GM19193 (cell line): ENCODE results near the gene OSBP2.
A peak's percentile ranks its signal among the peaks of the same experiment; 100 is the strongest.

Source experiments
- POLR2A ChIP-seq: IDR thresholded peaks from 4 replicates; pipeline ENCODE4 v1.6.1; 2011; ENCODE audit not compliant: insufficient read depth, insufficient read length; ENCODE audit errors: extremely low read depth

Gene OSBP2

DNA sequence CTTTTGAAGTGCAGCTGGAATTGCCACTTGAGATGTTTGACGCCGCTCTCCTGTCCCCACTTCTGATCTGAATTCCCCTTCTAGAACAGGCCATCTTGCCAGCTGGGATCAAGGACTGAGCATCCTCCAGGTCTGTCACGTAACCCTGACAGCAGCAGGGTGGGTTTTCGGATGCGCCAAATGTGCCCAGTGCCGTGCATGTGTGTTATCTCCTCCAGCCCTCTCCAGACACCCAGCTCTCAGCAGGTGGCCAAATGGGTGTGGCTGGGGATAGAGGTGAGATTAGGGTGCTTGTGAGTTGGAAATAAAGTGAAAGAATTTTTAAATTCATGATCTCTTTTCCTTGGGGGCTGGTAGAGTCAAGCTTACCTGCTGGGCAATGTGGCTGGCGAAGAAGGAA, 3.3 kb downstream of the OSBP2 start:
- no peak for TF ChIP-seq POLR2A

DNA sequence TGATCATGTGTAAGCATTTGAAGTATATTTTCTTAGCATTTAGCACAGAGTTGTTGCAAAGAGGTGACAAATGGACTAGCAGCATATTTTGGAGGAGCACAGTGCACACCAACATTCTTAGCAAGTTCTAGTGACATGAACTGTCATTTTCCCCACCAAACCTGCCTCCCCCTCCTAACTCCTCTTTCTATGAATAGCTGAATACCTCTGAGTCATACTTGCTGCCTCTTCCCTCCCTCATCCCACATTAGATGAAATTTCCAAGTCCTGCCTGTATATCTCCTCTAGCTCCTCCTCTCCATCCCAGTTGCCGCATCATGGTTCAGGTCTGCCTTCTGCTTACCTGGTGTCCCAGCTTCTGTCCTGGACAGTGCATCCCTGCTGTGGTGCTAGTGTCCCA, 7.2 kb downstream of the OSBP2 start:
- TF ChIP-seq POLR2A, result no peak

DNA sequence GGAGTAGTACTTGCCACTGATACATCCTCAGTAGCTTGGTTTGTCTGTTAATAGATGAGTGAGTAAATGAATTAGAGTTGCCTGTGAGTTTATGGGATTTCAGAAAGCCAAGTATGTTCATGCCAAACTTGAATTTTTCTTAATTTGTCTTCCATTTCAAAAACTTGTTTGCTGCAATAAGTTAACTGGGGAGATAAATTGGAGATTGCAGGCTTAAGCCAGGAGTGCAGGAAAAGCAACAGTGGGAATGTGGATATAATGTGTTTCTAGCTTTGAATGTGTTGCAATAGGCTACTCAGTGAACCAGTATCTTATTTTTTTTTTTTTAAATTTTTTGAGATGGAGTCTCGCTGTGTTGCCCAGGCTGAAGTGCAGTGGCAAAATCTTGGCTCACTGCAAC, 8.2 kb downstream of the OSBP2 start:
- TF ChIP-seq POLR2A, result no peak

DNA sequence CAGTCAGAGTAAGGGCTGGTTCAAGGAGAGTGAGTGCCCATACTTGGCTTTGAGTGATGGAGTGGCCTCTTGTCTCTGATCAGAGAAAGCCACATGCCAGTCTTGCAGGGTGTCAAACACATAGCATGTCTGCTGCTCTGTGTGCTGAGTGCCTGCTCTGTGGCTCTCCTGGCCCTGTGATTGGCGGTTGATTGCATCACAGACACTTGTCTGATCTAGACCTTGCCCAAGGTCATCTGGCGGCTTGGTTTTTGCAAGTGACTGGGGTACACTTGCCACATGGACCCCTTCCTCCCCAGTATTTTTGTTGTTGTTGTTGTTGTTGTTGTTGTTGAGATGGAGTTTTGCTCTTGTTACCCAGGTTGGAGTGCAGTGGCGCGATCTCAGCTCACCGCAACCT, 10.3 kb downstream of the OSBP2 start:
- no peak for TF ChIP-seq POLR2A

DNA sequence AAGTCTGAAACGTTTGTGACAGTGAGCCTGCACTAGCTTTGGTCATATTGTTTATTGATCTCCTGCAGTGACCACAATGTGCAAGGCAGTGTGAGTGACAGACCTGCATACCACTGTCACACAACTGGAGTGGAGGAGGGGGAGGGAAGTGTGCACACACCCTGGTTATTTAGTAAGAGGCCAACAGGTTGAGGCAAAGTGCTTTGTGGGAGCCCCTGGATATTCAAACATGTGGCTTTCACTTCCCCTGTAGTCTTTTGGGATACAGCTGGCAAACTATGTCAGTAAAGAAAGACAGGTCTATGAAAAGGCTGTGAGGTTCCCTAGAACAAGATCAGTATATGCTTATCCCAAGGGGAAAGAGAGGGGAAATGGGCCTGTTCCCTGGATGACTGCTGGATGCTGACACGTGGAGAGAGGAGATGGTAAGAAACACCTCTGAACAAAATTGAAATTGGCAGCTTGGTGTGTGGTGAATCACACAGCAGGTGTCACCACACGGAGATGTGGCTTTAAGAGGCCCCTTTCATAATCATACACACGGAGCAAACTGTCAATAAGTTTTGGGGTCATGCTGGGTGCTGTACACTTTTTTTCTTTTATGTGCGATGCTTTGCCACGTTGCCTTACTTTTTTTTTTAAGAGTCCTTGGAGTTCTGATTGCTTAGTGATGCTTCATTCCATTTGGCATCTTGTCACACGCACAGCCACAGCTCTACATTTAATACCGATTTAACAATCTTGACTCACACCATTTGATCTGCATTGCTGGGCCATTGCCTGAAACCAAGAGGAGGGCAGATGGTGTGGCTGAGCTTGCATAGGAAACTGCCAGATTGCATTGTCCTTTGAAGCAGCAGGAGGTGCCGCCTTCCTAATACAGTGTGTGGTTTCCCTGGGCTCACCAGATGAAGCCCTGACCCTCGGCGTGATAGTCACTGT, 11.3 kb downstream of the OSBP2 start:
- peak; percentile 26 for TF ChIP-seq POLR2A

DNA sequence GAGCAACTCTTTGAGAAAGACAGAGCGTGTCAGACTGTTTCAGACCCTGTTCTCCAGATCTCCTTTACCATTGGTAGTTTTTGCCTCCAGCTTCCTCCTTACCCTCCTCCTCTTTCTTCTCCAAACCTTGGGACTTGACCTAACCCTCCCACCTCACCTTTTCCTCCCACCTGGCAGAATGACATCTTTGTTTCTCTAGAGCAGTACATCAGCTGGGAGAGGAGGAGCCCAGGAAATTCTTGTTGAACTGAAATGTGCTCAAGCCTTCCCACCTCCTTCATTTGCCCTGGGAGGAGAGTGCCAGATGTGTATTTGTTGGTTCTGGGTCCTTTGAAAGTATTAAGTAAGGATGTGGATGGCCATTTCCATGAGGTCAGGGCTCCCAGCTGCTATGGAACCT, 17.4 kb downstream of the OSBP2 start:
- no peak for TF ChIP-seq POLR2A

DNA sequence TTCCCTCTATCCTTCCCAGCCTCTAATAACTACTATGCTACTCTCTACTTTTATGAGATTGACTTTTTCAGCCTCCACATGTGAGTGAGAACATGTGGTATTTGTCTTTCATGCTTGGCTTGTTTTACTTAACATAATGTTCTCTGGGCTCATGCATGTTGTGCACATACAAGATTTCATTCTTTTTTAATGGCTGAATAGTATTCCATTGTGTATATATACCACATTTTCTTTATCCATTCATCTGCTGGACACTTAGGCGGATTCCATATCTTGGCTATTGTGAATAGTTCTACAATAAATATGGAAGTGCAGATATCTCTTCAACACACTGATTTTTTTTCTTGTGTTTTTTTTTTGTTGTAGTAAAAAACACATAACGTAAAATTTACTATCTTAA, 19.4 kb downstream of the OSBP2 start:
- no peak for TF ChIP-seq POLR2A

DNA sequence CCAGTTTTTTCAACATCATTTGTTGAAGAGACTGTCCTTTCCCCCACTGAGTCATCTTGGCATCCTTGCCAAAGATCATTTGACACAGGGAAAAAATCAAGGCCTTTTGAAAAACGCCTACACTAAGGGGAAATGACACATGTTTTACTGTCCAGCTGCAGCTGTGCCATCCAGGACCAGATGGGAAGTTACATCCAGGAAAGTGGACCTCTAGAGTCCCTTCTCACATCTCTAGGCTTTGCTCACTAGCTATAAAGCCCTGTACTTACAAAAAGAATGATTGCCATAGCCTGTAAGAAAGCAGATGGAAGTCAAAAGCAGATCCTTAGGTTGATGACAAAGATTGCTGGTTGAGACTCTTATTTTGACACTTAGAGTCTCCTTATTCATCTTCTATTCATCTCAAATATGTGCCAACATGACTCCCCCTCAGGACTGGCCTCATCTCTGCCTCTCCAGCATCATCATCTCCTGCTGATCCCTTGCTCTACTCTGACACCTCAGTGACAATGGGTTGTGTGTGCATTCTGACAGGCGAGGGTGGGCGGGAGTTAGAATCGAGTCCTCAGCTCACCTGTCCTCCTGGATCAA, 22.8 kb downstream of the OSBP2 start:
- no peak for TF ChIP-seq POLR2A

DNA sequence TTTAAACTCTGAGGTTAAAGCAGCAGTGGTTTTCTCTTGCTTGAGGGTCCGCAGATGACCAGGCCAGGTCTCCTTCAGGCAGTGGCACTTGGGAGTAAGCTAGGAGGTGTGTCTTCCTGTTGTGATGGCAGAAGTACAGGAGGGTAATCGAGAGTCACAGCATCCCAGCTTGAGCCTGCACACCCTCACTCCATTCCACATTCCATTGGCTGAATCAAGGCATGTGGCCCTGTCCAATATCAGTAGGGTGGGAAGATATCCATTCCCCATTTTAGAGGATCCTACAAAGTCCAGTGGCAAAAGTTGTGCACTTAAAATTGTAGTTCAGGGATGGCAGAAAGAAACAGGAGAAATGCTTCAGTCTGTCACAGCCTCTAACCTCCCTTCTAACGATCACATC, 23.3 kb downstream of the OSBP2 start:
- TF ChIP-seq POLR2A, result no peak

DNA sequence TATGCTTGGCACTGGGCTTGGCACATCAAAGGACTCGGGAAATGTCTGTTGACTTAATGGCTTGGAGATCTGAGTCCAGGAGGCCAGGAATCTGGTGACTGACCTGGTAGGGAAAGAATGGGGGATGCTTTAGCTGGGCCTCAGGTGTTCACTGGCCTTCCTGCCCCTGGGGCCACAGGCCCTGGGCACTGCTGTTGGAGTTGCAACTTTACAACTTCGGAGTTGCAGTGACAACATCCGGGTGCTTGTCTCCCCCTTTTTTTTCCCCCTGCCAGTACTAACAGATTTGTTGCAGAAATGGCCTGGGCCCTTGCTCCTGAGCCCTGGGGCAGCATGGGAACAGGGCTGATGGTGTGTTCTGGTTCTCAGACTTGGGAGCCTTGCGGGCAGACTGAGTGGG, 23.8 kb downstream of the OSBP2 start:
- TF ChIP-seq POLR2A, result no peak

DNA sequence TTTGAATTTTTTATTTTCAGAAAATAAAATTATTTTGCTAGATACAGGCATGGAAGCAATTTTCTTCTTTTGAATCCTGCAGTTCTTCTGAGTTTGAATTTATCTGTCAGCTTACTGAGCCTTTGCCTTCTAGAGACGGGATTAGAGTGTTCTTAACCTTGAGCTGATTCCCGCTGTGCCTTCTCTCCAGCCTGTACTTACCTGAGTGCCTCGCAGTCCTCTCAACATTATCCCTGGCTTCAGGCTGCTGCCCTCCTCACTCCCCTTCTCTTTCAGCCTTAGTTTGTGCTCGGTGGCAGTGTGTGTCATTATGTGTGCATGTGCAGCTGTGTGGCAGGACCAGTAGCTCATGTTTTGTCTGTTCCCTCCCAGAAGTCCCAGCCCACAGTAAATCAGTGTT, 24.3 kb downstream of the OSBP2 start:
- no peak for TF ChIP-seq POLR2A

DNA sequence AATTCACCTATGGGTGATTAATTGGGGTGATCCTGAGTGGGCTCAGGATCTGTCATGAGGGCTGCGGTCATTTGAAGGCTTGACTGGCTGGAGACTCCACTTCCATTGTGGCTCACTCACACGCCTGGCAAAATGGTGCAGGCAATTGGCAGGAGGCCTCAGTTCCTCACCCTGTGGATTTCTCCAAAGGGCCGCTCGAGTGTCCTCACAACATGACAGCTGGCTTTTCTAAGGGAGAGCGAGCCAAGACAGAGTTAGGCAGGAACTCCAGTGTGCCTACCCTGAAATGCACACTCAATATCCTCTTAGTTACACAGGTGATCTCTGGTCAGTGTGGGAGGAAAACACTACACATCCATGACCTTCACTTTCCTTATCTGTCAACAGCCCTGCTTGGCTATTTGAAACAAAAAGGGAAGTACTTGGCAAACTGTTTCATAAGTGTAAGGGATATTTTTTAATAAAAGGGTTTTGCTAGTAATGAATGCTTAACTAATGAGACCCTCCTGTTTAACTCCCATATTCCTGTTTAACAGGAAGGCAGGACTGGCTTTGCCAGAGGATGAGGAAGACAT, 25.7 kb downstream of the OSBP2 start:
- no peak for TF ChIP-seq POLR2A

DNA sequence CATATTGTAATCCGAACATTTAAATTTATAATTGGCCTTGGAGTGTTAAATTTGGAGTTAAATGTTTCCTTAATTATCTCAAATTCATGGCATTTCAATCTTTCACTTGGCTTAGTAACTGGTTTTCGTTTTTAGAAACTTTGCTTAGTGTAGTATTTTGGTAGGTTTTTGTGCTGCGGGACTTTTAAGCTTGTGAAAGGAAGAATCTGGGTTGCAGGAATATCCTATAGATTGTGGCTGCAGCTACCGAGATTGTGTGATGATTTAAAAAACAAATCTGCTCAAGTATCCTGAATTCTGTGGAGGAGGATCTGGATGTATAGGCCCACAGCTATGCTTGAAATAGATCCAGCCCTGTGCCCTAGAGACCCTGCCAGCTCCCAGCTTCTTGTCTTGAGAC, 27.1 kb downstream of the OSBP2 start:
- TF ChIP-seq POLR2A, result no peak

DNA sequence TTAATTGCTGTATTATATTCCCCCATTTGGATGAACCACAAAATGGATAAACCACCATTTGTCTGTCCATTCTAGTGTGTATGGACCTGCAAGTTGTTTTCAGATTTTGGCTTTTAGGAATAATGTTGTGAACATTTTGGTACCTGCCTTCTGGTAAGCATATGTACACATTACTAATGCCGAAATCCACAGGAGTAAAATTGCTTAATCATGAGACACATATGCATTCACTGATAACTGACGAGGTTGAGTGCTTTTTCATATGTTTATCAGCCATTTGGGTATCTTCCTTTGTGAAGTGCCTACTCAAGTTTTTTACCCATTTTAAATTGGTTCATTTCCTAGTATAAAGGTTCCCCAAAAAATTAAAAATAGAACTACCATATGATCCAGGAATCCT, 34.2 kb downstream of the OSBP2 start:
- TF ChIP-seq POLR2A, result no peak

DNA sequence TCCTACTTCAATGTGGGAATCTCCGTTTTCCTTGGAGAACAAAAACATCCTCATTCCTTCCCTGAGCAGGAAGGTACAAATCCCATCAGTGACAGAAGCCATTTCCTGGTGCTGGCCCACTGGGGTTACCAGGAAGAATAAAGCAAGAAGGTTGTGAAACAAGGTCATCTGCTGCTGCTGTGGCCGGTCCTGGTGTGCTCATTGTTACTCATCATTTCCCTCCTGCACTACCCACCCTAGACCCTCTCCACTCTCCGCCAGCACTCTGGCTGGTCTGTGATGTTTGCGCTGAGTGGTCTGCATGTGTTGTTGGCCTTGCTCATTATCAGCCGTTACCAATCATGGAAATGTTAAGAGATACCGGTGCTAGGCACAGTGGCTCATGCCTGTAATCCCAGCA, 37.0 kb downstream of the OSBP2 start:
- TF ChIP-seq POLR2A, result no peak

DNA sequence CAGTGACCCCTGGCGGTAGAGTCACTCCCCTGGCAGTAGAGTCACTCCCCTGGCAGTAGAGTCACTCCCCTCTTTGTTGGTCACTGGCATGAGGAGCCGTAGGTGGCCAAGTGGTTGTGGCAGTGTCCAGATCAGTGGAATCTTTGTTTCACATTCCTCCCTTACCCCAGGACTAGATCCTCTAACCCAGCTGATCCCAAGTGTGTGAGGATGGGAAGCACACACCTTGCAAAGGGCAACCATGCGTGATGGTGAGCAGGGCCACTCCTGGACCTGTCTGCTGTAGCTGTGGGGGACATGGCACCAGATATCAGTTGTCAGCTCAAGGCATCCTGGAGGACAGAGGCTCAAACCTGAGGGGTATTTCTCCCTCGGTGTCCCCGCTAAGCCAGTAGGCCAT, 37.8 kb downstream of the OSBP2 start:
- no peak for TF ChIP-seq POLR2A
